ENCODE results near the gene PIP4K2C. TPM values are rescaled to one million over a fixed set of nuclear protein-coding genes. Genes with fewer than 3 reads are reported as not detected.
"Not testable (repeated sequence)": the region's sequence is repeated elsewhere in the genome, so short reads cannot be mapped to it uniquely, and the experiment has no call there.

PIP4K2C gene
- polyA plus RNA-seq, 4 donors: 41.6 to 47.4 (median 45.1) TPM

- no peak for DNase-seq (ENCODE audit: low read depth in 4 of 4, low spot score in 3 of 4)
These were observed 40.0 kb downstream of the PIP4K2C start for GRCh38 chr12:57630891-57631433.

DNA sequence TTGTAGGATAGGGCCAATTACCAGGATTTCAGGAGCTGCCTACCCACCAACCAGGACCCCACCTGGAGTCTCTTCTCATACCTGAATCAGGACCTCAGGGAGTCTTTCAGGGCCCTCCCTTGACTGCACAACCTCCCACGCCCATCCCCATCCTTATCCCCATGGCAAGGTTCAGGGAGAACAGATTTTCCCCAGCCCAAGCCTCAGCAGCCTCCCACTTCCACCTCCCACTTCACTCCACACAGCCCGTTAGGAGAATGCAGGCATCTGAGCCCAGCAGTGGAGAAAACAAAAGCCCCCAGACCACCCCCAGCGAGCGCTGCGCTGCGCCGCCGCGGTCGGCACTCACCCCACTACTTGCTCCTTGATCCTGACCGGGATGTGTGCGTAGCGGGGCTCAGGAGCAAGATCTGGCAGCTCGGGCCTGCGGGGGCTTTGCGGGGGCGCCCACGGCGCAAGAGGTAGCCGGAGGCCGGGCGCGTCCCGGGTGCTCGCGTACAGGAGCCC is 40.6 kb downstream of the PIP4K2C start:
- DNase-seq (ENCODE audit: low read depth in 4 of 4, low spot score in 3 of 4): no peak

GRCh38 chr12:57632073-57632957 is 41.3 kb downstream of the PIP4K2C start:
- no peak for DNase-seq (ENCODE audit: low read depth in 4 of 4, low spot score in 3 of 4)

- DNase-seq (ENCODE audit: low read depth in 4 of 4, low spot score in 3 of 4): no peak
These were observed 42.2 kb downstream of the PIP4K2C start, which contains the start of gene B4GALNT1 for GRCh38 chr12:57632958-57633840. TSS of gene B4GALNT1 (minus strand) at chr12:57633201. CDS start at chr12:57632132, 1,069 bp downstream.

DNA sequence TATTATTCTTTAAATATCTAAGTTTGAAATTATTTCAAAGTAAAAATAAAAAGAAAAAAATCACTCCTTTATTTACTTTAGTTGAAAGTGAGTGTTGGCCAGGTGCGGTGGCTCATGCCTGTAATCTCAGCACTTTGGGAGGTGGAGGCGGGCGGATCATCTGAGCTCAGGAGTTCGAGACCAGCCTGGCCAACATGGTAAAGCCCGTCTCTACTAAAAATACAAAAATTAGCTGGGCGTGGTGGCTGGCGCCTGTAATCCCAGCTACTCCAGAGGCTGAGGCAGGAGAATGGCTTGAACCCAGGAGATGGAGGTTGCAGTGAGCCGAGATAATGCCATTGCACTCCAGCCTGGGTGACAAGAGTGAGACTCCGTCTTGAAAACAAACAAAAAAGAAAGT is 45.7 kb downstream of the PIP4K2C start:
- not testable (repeated sequence) for DNase-seq (ENCODE audit: low read depth in 4 of 4, low spot score in 3 of 4)

DNA sequence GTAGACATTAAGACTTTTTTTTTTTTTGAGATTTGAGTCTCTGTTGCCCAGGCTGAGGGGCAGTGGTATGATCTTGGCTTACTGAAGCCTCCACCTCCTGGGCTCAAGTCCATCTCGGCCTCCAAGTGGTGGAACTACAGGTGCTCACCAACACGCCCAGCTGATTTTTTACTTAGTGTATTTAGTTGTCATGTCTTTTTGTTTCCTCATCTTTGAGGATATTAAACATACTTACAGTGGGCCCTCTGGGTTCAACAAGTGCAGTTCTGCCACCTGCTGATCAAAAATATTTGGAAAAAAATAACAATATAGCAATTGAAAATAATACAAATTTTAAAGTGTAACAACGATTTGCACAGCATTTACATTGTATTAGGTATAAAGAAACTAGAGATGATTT is 46.4 kb downstream of the PIP4K2C start:
- DNase-seq (ENCODE audit: low read depth in 4 of 4, low spot score in 3 of 4): no peak

- no peak for DNase-seq (ENCODE audit: low read depth in 4 of 4, low spot score in 3 of 4)
These were observed 47.1 kb downstream of the PIP4K2C start for GRCh38 chr12:57638096-57638495.

DNA sequence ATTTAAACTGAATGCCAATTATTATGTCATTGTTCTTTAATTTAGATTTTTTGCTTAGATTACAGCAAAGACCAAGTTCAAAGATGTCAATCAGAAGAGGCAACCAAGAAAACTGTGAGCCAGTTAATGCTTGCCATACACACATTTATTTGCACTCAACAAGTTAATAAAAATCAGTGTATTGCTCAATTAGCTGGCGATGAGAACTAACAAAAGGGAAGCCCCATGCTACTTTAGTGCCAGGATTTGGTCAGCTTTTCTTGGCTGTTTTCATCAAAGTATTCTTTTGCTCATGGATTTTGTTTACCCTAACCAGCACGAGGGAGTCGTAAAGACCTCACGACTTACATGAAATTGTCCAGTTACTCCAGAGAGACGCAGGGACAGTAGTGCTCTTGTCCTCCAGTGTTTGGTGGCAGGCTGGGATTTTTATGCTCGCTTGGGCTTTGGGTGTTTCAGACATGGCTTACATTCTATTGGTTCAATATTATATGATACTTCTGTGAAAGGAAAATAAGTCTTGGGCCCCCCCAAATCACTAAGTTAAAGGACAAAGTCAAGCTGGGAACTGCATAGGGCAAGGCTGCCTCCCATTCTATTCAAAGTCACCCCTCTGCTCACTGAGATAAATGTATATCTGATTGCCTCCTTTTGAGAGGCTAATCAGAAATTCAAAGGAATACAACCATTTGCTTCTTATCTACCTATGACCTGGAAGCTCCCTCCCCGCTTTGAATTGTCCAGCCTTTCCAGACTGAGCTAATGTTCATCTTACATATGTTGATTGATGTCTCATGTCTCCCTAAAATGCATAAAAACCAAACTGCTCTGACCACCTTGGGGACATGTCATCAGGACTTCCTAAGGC is 49.4 kb downstream of the PIP4K2C start:
- no peak for DNase-seq (ENCODE audit: low read depth in 4 of 4, low spot score in 3 of 4)

GRCh38 chr12:57641699-57642442 is 50.9 kb downstream of the PIP4K2C start:
- DNase-seq (ENCODE audit: low read depth in 4 of 4, low spot score in 3 of 4): no peak

GRCh38 chr12:57645990-57646658 is 55.1 kb downstream of the PIP4K2C start:
- DNase-seq (ENCODE audit: low read depth in 4 of 4, low spot score in 3 of 4): not testable (repeated sequence)

GRCh38 chr12:57646659-57647049 is 55.7 kb downstream of the PIP4K2C start:
- DNase-seq (ENCODE audit: low read depth in 4 of 4, low spot score in 3 of 4): not testable (repeated sequence)

Other genes starting within 250 kb of the PIP4K2C start
- gene R3HDM2, start 160.1 kb upstream of the PIP4K2C start, polyA plus RNA-seq (ENCODE audit: insufficient read length in 4 of 4): 10 to 100 TPM; 59.0 to 88.3 (median 69.8) TPM
- under 1 TPM; 0.15 to 0.30 (median 0.26) TPM for gene INHBC, start 156.4 kb upstream of the PIP4K2C start, polyA plus RNA-seq (ENCODE audit: insufficient read length in 4 of 4)
- under 1 TPM; 0.42 to 0.51 (median 0.50) TPM for gene INHBE, start 135.9 kb upstream of the PIP4K2C start, polyA plus RNA-seq (ENCODE audit: insufficient read length in 4 of 4)
- gene GLI1, start 131.4 kb upstream of the PIP4K2C start, polyA plus RNA-seq (ENCODE audit: insufficient read length in 4 of 4): 10 to 100 TPM; 17.2 to 22.4 (median 19.4) TPM
- 1 to 10 TPM; 2.3 to 4.1 (median 2.6) TPM for gene ARHGAP9, start 111.3 kb upstream of the PIP4K2C start, polyA plus RNA-seq (ENCODE audit: insufficient read length in 4 of 4)
- gene MARS1, start 103.1 kb upstream of the PIP4K2C start, polyA plus RNA-seq (ENCODE audit: insufficient read length in 4 of 4): 100 to 1,000 TPM; 107 to 120 (median 111) TPM
- gene DDIT3, start 70.7 kb upstream of the PIP4K2C start, polyA plus RNA-seq (ENCODE audit: insufficient read length in 4 of 4): 10 to 100 TPM; 29.2 to 37.3 (median 30.3) TPM
- gene MBD6, start 68.4 kb upstream of the PIP4K2C start, polyA plus RNA-seq (ENCODE audit: insufficient read length in 4 of 4): 10 to 100 TPM; 53.9 to 82.1 (median 62.1) TPM
- 100 to 1,000 TPM; 159 to 179 (median 166) TPM for gene DCTN2, start 44.0 kb upstream of the PIP4K2C start, polyA plus RNA-seq (ENCODE audit: insufficient read length in 4 of 4)
- 1 to 10 TPM in 1 of 4 donors, under 1 TPM in 3; 0.24 to 1.3 (median 0.36) TPM for gene KIF5A, start 41.1 kb upstream of the PIP4K2C start, polyA plus RNA-seq (ENCODE audit: insufficient read length in 4 of 4)
- 10 to 100 TPM; 55.8 to 64.9 (median 57.0) TPM for gene DTX3, start 13.6 kb downstream of the PIP4K2C start, polyA plus RNA-seq (ENCODE audit: insufficient read length in 4 of 4)
- 10 to 100 TPM; 30.0 to 37.1 (median 32.9) TPM for gene ARHGEF25, start 20.2 kb downstream of the PIP4K2C start, polyA plus RNA-seq (ENCODE audit: insufficient read length in 4 of 4)
- gene B4GALNT1, start 42.0 kb downstream of the PIP4K2C start, polyA plus RNA-seq (ENCODE audit: insufficient read length in 4 of 4): 1 to 10 TPM in 1 of 4 donors, under 1 TPM in 3; 0.82 to 1.2 (median 0.93) TPM
- 100 to 1,000 TPM; 209 to 223 (median 214) TPM for gene OS9, start 102.9 kb downstream of the PIP4K2C start, polyA plus RNA-seq (ENCODE audit: insufficient read length in 4 of 4)
- gene AGAP2, start 147.6 kb downstream of the PIP4K2C start, polyA plus RNA-seq (ENCODE audit: insufficient read length in 4 of 4): 1 to 10 TPM in 2 of 4 donors, under 1 TPM in 2; 0.73 to 2.0 (median 1.1) TPM
- 100 to 1,000 TPM in 2 of 4 donors, 10 to 100 TPM in 2; 92.0 to 109 (median 100) TPM for gene TSPAN31, start 153.8 kb downstream of the PIP4K2C start, polyA plus RNA-seq (ENCODE audit: insufficient read length in 4 of 4)
- 100 to 1,000 TPM; 218 to 258 (median 236) TPM for gene CDK4, start 161.1 kb downstream of the PIP4K2C start, polyA plus RNA-seq (ENCODE audit: insufficient read length in 4 of 4)
- 10 to 100 TPM; 17.7 to 21.0 (median 19.4) TPM for gene MARCHF9, start 163.9 kb downstream of the PIP4K2C start, polyA plus RNA-seq (ENCODE audit: insufficient read length in 4 of 4)
- 1 to 10 TPM in 3 of 4 donors, under 1 TPM in 1; 1.00 to 1.5 (median 1.1) TPM for gene CYP27B1, start 175.9 kb downstream of the PIP4K2C start, polyA plus RNA-seq (ENCODE audit: insufficient read length in 4 of 4)
- gene METTL1, start 180.9 kb downstream of the PIP4K2C start, polyA plus RNA-seq (ENCODE audit: insufficient read length in 4 of 4): 10 to 100 TPM; 29.0 to 33.4 (median 29.9) TPM
- gene EEF1AKMT3, start 181.4 kb downstream of the PIP4K2C start, polyA plus RNA-seq (ENCODE audit: insufficient read length in 4 of 4): 10 to 100 TPM in 2 of 4 donors, 1 to 10 TPM in 2; 9.7 to 15.1 (median 12.1) TPM
- 10 to 100 TPM; 40.8 to 52.9 (median 45.5) TPM for gene TSFM, start 191.6 kb downstream of the PIP4K2C start, polyA plus RNA-seq (ENCODE audit: insufficient read length in 4 of 4)
- 10 to 100 TPM in 2 of 4 donors, 1 to 10 TPM in 2; 6.0 to 13.0 (median 9.7) TPM for gene AVIL, start 227.5 kb downstream of the PIP4K2C start, polyA plus RNA-seq (ENCODE audit: insufficient read length in 4 of 4)

Data from right renal pelvis (tissue), 4 donors.